ENCODE measurements around the gene RNF227.

- TF ChIP-seq POLR2A (IDR thresholded peaks at IDR 0.05; ENCODE audit: low read length) (no peak), GATA1 (IDR thresholded peaks at IDR 0.05; ENCODE audit: low read depth, low read length) (no peak)
Measured at GRCh38 chr17:7951143-7951792, 35.2 kb upstream of the RNF227 start.
